SJSA1 (cell line): Measurements from ENCODE around the gene WWTR1. TPM values are rescaled to one million over a fixed set of nuclear protein-coding genes. Genes with fewer than 3 reads are reported as not detected.

ENCODE experiments used
- DNase-seq, 2 experiments: peaks; one replicate each; pipeline ENCODE4 v3.0.0-alpha.2; 2015 to 2020; ENCODE audit warnings: low spot score in 2 of 2, low read depth in 1 of 2
- H3K27ac ChIP-seq: fragments of 250-450 bp; sonication (Bioruptor Pico); 2 replicates; pipeline ENCODE4 v1.5.1; 2020; ENCODE audit warnings: mild to moderate bottlenecking, moderate library complexity
- H3K27me3 ChIP-seq: fragments of 250-450 bp; sonication (Bioruptor Pico); replicated peaks from 2 replicates; pipeline ENCODE4 v1.5.1; 2020; ENCODE audit warnings: mild to moderate bottlenecking, moderate library complexity
- H3K36me3 ChIP-seq: fragments of 250-450 bp; sonication (Bioruptor Pico); 2 replicates; pipeline ENCODE4 v1.5.1; 2020; ENCODE audit warnings: mild to moderate bottlenecking
- H3K4me1 ChIP-seq: fragments of 250-450 bp; sonication (Bioruptor Pico); replicated peaks from 2 replicates; pipeline ENCODE4 v1.6.1; 2021; ENCODE audit warnings: mild to moderate bottlenecking
- H3K4me3 ChIP-seq: fragments of 250-450 bp; sonication (Bioruptor Pico); 2 replicates; pipeline ENCODE4 v1.5.1; 2020; ENCODE audit warnings: mild to moderate bottlenecking
- H3K9me3 ChIP-seq: fragments of 250-450 bp; sonication (Bioruptor Pico); replicated peaks from 2 replicates; pipeline ENCODE4 v1.5.1; 2020; ENCODE audit warnings: mild to moderate bottlenecking
- total RNA-seq: library from RNA; depleted of rRNA; stranded (reverse); fragments of >200 nt; shearing (Covaris generic); gene quantifications from 2 replicates; pipeline ENCODE4 v1.2.3, GENCODE V29; 2014

Gene WWTR1
- total RNA-seq, 1 experiment from 2014 or later, result 43.0 TPM

DNA sequence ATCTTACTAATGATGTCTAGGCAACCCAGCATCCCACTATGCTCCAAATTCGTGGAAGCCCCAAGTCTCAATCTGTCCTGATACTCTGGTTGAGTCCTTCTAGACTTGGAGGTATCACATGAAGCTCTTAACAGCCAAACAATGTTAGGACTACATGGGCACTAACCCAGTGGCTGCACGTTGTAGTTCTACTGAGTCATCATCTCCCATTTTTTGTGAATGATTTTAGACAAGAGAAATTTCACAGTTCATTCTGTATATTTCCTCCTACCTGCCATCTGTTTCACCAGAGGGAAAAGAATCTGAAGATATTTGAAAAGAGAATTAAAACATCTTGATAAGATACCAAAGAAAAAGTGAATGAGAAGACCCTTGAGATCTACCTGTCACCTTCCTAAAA is 9.8 kb upstream of the WWTR1 start:
- Histone ChIP-seq H3K4me1 (no peaks in the 10 kb centered on the region), H3K27ac (no peak overlapping the region), H3K4me3 (no peak overlapping the region), H3K27me3 (no peaks in the 10 kb centered on the region), H3K9me3 (no peaks in the 10 kb centered on the region), H3K36me3 (no peaks in the 10 kb centered on the region)
- DNase-seq, result no peak

DNA sequence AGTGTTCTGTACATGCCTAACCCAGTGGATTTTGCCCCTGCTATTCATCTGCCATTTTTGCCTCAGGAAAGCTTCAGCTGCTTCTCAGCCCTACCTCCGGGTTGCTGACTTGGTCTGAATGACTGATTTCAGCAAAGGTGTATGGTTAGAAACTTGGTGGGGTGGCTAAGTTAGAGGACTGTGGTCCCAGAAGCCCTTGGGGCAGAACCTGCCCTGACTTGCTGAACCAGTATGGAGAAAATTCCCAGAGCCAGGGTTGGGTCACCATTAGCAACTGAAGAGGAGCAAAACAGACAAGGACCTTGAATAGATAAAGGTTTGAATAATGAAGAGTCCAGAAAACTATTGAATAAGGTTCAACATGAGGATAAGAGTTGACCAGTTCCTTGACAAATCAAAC is 6.1 kb upstream of the WWTR1 start:
- H3K4me3 ChIP-seq, result no peak overlapping the region
- no peaks in the 10 kb centered on the region for H3K36me3 ChIP-seq
- no peaks in the 10 kb centered on the region for H3K9me3 ChIP-seq
- H3K27ac ChIP-seq, result no peak overlapping the region
- no peak for DNase-seq
- no peaks in the 10 kb centered on the region for H3K27me3 ChIP-seq
- H3K4me1 ChIP-seq, result peaks cover 15% of the 10 kb centered on the region

DNA sequence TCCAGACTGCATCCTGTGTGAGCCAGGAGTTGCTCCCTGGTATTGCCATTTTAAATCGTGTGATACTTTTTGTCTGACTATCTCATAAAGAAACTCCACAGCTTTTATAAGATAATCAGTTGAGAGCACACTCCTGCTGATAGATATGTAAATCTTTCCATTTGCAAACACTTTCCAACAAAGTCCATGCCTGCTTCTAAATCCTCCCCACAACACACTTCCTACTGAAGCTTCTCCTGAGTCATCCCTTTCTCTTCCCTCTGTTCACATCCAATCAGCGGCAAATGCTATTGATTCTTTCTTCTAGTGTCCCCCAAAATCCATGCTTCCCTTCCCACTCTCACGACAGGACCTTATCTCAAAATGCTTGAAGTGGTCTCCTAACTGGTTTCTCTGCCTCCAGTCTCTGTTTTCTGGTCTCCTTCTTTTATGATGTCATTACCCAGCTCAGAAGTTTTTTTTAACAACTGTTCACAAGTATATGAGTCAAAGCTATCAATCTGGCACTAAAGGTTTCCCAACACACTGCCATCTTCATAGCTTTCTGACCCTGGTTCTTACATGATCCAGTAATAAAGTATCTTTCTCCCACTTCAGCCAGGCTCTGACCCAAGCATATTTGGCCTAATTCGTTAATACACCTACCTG is 4.5 kb upstream of the WWTR1 start:
- Histone ChIP-seq H3K36me3 (no peaks in the 10 kb centered on the region; the same call in 1 of the 2 replicates), H3K4me1 (peaks cover 19% of the 10 kb centered on the region), H3K9me3 (no peaks in the 10 kb centered on the region), H3K27ac (no peak overlapping the region), H3K27me3 (no peaks in the 10 kb centered on the region), H3K4me3 (no peak overlapping the region)
- DNase-seq, result no peak

DNA sequence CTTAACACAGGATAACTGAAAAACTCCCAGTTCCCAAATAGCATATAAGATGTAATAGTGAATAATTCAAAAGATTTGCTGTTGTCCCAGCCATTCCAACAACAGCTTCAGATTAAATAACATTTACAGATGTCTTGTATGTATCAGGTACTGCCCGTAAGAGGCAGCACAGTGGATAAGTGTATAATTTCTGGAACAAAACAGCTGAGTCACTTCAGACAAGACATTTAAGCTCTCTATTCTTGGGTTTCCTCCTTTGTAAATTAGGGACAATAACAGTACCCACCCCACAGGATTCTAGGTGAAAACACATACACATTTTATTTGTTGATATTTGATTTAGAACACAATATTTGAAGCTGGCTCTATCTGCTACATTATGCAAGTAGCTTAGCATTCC is 2.6 kb upstream of the WWTR1 start:
- DNase-seq, result peak in 1 of 2 experiments; percentile 21
- no peak overlapping the region for H3K27ac ChIP-seq
- H3K4me3 ChIP-seq, result no peak overlapping the region
- no peaks in the 10 kb centered on the region for H3K9me3 ChIP-seq
- H3K4me1 ChIP-seq, result peaks cover 29% of the 10 kb centered on the region
- peaks cover 17% of the 10 kb centered on the region for H3K36me3 ChIP-seq
- no peaks in the 10 kb centered on the region for H3K27me3 ChIP-seq

DNA sequence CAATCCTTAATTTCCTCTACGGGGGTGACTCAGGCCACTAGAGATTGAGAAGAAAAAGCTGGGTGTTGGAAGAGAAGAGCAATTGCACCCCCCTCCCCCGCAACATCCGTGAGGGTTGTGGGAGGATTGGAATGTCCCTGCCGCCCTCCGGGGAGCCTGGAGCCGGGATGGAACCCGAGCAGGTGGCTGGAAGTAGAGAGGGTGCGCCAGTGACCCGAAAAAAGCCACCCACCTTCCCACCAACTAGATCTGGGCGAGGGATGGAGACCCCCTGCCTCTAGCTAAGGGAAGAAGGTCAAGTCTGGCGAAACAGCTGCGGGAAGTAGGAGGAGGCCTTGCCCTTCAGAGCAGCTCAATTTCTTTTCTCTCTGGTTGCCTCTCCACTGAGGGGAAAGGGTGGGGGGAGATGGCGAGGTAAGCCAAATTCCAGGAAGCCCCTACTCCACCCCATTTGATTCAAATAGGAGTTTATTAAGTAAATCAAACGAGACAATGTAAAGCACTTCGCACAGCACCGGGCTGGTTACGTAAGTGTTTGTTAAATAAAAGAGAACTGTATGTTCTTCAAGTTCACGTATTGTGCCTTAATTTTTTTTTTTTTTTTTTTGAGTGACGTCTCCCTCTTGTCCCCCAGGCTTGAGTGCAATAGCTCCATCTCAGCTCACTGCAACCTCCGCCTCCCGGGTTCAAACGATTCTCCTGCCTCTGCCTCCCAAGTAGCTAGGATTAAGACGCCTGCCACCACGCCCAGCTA is 1.1 kb upstream of the WWTR1 start:
- Histone ChIP-seq H3K4me3 (peak overlapping the region; percentile 55), H3K4me1 (peaks cover 43% of the 10 kb centered on the region), H3K27ac (peak overlapping the region; percentile 87), H3K27me3 (no peaks in the 10 kb centered on the region), H3K36me3 (peaks cover 27% of the 10 kb centered on the region), H3K9me3 (no peaks in the 10 kb centered on the region)
- no peak for DNase-seq

DNA sequence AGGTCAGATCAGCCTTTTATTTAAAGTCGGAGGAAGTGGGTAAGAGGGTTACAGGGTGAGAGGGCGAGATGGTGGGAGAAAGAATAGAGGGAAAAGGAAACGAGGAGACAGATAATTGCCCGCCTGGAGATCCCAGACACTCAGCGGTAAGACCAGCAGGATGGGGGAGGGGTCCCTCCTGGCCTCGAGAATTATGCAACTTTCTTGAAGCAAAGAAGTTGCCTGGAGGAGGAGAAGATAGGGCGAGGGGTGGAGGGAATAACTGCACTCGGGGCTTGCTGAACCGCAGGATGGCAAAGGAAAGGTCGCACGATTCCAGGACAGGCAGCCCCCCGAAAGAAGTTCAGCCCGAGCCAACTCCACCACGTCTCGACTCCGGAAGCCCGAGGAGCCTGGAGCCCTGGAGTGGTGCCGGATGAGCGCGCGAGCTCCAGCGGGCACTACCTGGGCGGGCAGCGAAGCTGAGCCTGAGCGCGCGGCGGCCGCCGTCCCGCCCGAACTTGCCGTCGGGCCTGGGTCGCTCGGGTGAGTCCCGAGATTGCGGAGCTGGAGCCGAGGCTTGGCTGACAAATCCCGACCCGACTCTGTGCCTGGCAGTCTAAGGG is 402 bp downstream of the WWTR1 start:
- Histone ChIP-seq H3K4me1 (peaks cover 49% of the 10 kb centered on the region), H3K4me3 (peak overlapping the region; percentile 55), H3K36me3 (peaks cover 41% of the 10 kb centered on the region), H3K27ac (peak overlapping the region; percentile 87), H3K9me3 (no peaks in the 10 kb centered on the region), H3K27me3 (no peaks in the 10 kb centered on the region)
- DNase-seq, result peak in 1 of 2 experiments; percentile 54

DNA sequence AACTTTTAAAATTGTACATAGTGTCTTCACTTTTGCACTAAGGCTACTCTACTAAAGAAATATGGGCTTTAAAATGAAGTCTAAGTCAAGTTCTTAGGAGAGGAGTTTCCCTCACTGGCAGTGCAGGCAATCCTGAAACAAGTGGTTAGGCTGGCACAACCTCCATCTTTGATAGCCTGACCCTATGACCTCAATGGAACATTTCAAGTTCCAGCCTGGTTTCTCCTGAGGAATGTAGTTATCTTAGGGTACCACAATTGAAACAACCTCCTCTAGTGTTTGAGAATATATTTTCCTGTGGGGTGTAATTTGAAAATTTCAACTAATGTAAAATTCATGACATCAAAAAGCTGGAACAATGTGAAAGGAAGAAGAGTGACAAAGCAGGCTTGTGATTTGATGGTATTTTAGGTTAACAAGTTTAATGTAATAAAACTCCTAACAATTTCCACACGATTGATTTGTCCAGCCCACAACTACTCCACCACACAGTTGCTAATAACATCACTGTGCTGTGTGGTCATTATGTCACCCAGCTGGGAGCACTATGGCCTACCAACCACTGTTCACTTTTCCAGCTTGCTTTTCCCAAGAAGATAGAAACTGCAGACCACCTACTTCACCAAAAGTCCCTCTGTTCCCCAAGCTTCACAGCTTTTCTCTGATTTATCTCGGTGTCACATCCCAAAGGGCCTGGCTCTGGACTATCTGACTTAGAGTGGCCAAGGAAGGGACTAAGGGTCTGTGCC is 1.8 kb downstream of the WWTR1 start:
- H3K4me1 ChIP-seq, result peaks cover 49% of the 10 kb centered on the region
- peak in 1 of 2 experiments; percentile 24 for DNase-seq

DNA sequence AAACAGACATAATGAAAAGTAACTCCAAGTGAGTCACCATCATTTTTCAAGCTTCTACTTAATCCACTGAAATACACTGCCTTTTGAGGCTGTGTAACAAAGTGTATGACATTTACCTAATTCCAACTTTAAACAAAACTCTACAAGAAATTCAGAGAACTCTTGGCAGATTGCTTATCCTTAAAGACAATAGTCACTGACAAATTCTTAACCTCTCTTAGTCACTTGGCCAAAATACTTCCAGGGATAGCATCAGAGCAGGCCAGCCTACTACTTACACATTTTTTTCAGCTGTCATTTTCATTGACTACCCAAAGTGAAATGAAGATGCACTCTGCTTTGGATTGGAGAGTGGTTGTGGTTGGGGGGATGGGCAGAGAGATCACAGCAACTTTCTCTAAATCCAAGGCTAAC is 3.6 kb downstream of the WWTR1 start:
- Histone ChIP-seq H3K36me3 (peaks cover 66% of the 10 kb centered on the region), H3K9me3 (no peaks in the 10 kb centered on the region), H3K27ac (peak overlapping the region; percentile 61), H3K27me3 (no peaks in the 10 kb centered on the region), H3K4me1 (peaks cover 36% of the 10 kb centered on the region), H3K4me3 (no peak overlapping the region)
- DNase-seq, result peak; percentile 57 to 77

More for the DNA sequence above, 1.8 kb downstream of the WWTR1 start:
- peak overlapping the region; percentile 87 for H3K27ac ChIP-seq
- H3K27me3 ChIP-seq, result no peaks in the 10 kb centered on the region
- peak overlapping the region; percentile 55 for H3K4me3 ChIP-seq
- peaks cover 52% of the 10 kb centered on the region for H3K36me3 ChIP-seq
- no peaks in the 10 kb centered on the region for H3K9me3 ChIP-seq

DNA sequence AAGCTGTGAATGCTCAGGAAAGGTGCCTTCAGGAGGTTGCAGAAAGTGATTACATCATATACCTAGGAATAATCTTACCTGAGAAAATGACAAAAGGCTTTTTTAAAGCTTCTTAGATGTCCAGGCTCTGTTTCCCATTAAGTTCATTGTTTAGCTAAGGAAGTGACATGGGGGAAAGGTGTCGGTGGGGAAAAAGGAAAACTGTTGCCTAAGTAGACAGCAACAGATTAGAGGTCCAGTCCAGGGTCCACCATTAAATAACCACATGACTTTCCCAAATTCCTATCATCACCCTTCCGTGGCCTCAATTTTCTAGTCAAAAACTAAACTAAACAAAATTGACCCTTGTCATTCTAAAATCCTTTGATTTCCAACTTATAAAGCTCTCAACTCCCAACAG is 4.3 kb downstream of the WWTR1 start:
- peak overlapping the region; percentile 61 for H3K27ac ChIP-seq
- no peak overlapping the region for H3K4me3 ChIP-seq

DNA sequence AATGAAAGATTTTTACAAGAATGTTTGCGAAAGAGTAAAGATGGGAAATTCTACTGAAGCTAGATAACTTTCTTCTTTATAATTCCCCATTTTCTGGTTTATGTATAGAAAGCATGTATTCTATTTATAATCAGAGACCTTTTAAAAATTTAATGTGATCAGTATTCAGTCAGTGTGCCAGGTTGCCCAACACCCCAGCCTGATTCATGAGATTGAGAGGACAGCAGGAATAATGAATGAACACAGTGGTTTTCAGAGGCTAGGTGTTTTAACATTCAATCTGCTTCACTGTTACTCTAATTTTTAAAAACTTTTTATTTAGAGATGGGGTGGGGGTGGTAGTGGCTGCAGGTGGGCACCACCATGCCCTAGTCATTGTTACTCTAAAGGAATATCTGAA is 4.7 kb downstream of the WWTR1 start:
- peaks cover 74% of the 10 kb centered on the region for H3K36me3 ChIP-seq
- H3K27me3 ChIP-seq, result no peaks in the 10 kb centered on the region
- no peak overlapping the region for H3K4me3 ChIP-seq
- no peak overlapping the region for H3K27ac ChIP-seq
- no peak for DNase-seq
- peaks cover 31% of the 10 kb centered on the region for H3K4me1 ChIP-seq
- H3K9me3 ChIP-seq, result no peaks in the 10 kb centered on the region

More for the DNA sequence above, 4.3 kb downstream of the WWTR1 start:
- H3K27me3 ChIP-seq, result no peaks in the 10 kb centered on the region
- DNase-seq, result no peak
- H3K36me3 ChIP-seq, result peaks cover 70% of the 10 kb centered on the region
- H3K9me3 ChIP-seq, result no peaks in the 10 kb centered on the region
- H3K4me1 ChIP-seq, result peaks cover 31% of the 10 kb centered on the region

DNA sequence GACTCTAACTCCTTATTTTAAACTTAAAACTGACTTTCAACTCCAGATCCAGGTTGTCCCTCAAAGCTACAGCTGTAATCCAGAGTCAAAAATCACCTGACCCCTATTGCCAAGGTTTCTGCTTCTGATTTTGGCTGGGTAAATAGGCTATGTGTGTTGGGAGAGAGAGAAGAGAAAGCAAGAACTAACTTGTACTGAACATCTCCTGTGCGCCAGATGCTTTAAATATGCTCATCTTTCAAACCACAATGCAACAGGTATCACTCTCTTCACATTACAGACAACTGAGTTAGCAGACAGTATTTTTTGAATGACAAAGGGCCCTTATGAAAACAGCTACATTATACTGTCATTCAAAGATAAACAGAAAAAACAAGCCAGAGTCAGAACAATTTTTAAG is 7.0 kb downstream of the WWTR1 start:
- Histone ChIP-seq H3K27ac (no peak overlapping the region), H3K4me1 (peaks cover 36% of the 10 kb centered on the region), H3K9me3 (no peaks in the 10 kb centered on the region), H3K27me3 (no peaks in the 10 kb centered on the region), H3K36me3 (peaks cover 83% of the 10 kb centered on the region), H3K4me3 (no peak overlapping the region)
- DNase-seq, result no peak

DNA sequence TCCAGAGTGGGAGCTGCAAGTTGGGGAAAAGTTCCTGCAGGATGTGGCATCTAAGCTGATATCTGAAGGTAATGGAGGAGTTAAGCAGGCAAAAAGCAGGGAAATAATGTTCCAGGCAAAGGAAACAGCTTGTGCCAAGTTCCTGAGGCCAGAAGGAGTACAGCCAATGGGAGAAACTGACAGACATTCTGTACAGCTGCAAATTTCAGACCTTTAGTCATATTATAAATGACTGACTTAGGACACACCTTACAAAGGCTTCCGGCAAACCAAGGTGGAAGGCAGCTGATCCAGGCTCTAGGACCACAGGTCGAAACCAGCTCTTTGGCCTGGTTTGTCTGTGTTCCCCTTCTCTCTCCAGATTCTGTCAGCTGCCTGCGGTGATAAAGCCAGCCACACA is 9.3 kb downstream of the WWTR1 start:
- Histone ChIP-seq H3K27me3 (no peaks in the 10 kb centered on the region), H3K9me3 (no peaks in the 10 kb centered on the region), H3K27ac (no peak overlapping the region), H3K36me3 (peaks cover 75% of the 10 kb centered on the region), H3K4me1 (peaks cover 14% of the 10 kb centered on the region), H3K4me3 (no peak overlapping the region)
- no peak for DNase-seq

DNA sequence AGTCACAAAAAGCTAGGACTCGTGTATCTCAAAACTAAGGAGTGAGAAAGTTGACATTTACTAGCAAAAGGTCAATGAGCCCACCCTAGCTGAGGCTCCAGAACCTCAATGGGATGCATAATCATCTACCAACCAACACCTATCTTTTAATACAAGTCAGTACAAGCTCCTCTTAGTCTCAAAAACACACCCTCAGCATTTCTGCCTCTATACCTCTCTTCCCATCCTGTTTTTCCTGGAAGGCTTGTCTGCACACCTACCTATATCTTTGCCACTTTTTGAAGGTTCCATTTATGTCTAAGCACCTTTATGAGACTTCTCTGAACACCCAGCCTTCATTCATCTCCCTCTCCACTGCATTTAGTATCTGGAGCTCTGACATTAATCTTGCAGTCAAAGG is 10.0 kb downstream of the WWTR1 start:
- peaks cover 75% of the 10 kb centered on the region for H3K36me3 ChIP-seq
- H3K4me1 ChIP-seq, result peaks cover 12% of the 10 kb centered on the region
- H3K9me3 ChIP-seq, result no peaks in the 10 kb centered on the region
- no peak overlapping the region for H3K4me3 ChIP-seq
- no peak overlapping the region for H3K27ac ChIP-seq
- no peaks in the 10 kb centered on the region for H3K27me3 ChIP-seq
- no peak for DNase-seq
